HFFc6 (cell line): ENCODE measurements around the gene PALD1. TPM values are rescaled to one million over a fixed set of nuclear protein-coding genes. Genes with fewer than 3 reads are reported as not detected.

ENCODE experiments used
- DNase-seq: peaks from one replicate; pipeline ENCODE4 v3.0.0-alpha.2; 2018
- H3K27ac Mint-ChIP-seq: 2 replicates; pipeline ENCODE4 v1.8.0; 2020; ENCODE audit warnings: mild to moderate bottlenecking, mixed read lengths
- H3K27me3 Mint-ChIP-seq: 2 replicates; pipeline ENCODE4 v1.8.0; 2021; ENCODE audit warnings: mild to moderate bottlenecking, moderate library complexity, mixed read lengths; ENCODE audit not compliant: insufficient read depth
- H3K36me3 Mint-ChIP-seq: 2 replicates; pipeline ENCODE4 v1.8.0; 2021; ENCODE audit warnings: low read depth, mixed read lengths
- H3K4me1 Mint-ChIP-seq: 2 replicates; pipeline ENCODE4 v1.8.0; 2020; ENCODE audit warnings: low read depth, mixed read lengths
- H3K4me3 Mint-ChIP-seq: 2 replicates; pipeline ENCODE4 v1.8.0; 2020; ENCODE audit warnings: mild to moderate bottlenecking, moderate library complexity, mixed read lengths
- H3K9me3 Mint-ChIP-seq: 2 replicates; pipeline ENCODE4 v1.8.0; 2020; ENCODE audit warnings: mild to moderate bottlenecking, mixed read lengths
- CTCF ChIP-seq: fragments of 200-600 bp; sonication (generic); IDR thresholded peaks from 2 replicates; pipeline ENCODE4 v1.5.0; 2021; ENCODE audit warnings: antibody characterized with exemption, mild to moderate bottlenecking
- total RNA-seq, 6 experiments: library from RNA; stranded (reverse); fragmentation: NEBNext Ultra II Directional; extraction: Animal tissue kit (Norgen Biotek cat#: 25700); gene quantifications; 2 replicates in 1 of 6; 3 replicates in 5 of 6; pipeline ENCODE4 v1.2.3, GENCODE V29; 2021

The PALD1 gene
- total RNA-seq, 6 experiments from 2014 or later: not detected

GRCh38 chr10:70500812-70501301, 22.3 kb downstream of the PALD1 start:
- Mint-ChIP-seq H3K9me3 (no peaks in the 10 kb centered on the region), H3K27me3 (peaks cover 39% of the 10 kb centered on the region), H3K36me3 (no peaks in the 10 kb centered on the region), H3K4me3 (no peak overlapping the region), H3K27ac (no peak overlapping the region), H3K4me1 (no peaks in the 10 kb centered on the region; the same call in 1 of the 2 replicates)
- no peak for DNase-seq
- TF ChIP-seq CTCF: no peak

- Mint-ChIP-seq H3K27ac (no peak overlapping the region), H3K4me3 (no peak overlapping the region), H3K9me3 (no peaks in the 10 kb centered on the region), H3K27me3 (peaks cover 33% of the 10 kb centered on the region), H3K4me1 (no peaks in the 10 kb centered on the region; the same call in 1 of the 2 replicates), H3K36me3 (no peaks in the 10 kb centered on the region)
- DNase-seq: no peak
- no peak for TF ChIP-seq CTCF
These were observed 23.8 kb downstream of the PALD1 start for GRCh38 chr10:70502406-70502805.

GRCh38 chr10:70503776-70504175, 25.2 kb downstream of the PALD1 start:
- peaks cover 2% of the 10 kb centered on the region for H3K4me1 Mint-ChIP-seq
- peaks cover 31% of the 10 kb centered on the region for H3K27me3 Mint-ChIP-seq
- DNase-seq: no peak
- H3K4me3 Mint-ChIP-seq: no peak overlapping the region
- no peaks in the 10 kb centered on the region for H3K36me3 Mint-ChIP-seq
- H3K9me3 Mint-ChIP-seq: no peaks in the 10 kb centered on the region
- no peak for TF ChIP-seq CTCF
- H3K27ac Mint-ChIP-seq: no peak overlapping the region

- no peak for DNase-seq
- Mint-ChIP-seq H3K4me1 (peaks cover 8% of the 10 kb centered on the region), H3K27me3 (peaks cover 37% of the 10 kb centered on the region), H3K4me3 (no peak overlapping the region), H3K27ac (no peak overlapping the region), H3K9me3 (no peaks in the 10 kb centered on the region), H3K36me3 (no peaks in the 10 kb centered on the region)
- TF ChIP-seq CTCF: no peak
These were observed 26.2 kb downstream of the PALD1 start for GRCh38 chr10:70504521-70505358.

GRCh38 chr10:70505908-70506307, 27.3 kb downstream of the PALD1 start:
- no peak for TF ChIP-seq CTCF
- Mint-ChIP-seq H3K27ac (no peak overlapping the region), H3K4me3 (no peak overlapping the region), H3K4me1 (peaks cover 8% of the 10 kb centered on the region), H3K36me3 (no peaks in the 10 kb centered on the region), H3K9me3 (no peaks in the 10 kb centered on the region), H3K27me3 (peaks cover 41% of the 10 kb centered on the region)
- no peak for DNase-seq
